22Rv1 (cell line): ENCODE results near the gene GPC6.

Experiments
- H3K27ac ChIP-seq: fragments of 450-650 bp; 2 replicates; pipeline ENCODE4 v1.5.1; 2017
- CTCF ChIP-seq: fragments of 450-650 bp; IDR thresholded peaks from 2 replicates; pipeline ENCODE4 v1.5.1; 2017; ENCODE audit warnings: mild to moderate bottlenecking
- ZFX ChIP-seq: fragments of 450-650 bp; IDR thresholded peaks from 2 replicates; pipeline ENCODE4 v1.6.1; 2017; ENCODE audit warnings: antibody characterized with exemption, borderline replicate concordance

The GPC6 gene

GRCh38 chr13:94234738-94235137, 1008.1 kb downstream of the GPC6 start:
- H3K27ac ChIP-seq = no peak overlapping the region
- TF ChIP-seq CTCF (no peak), ZFX (no peak)

- H3K27ac ChIP-seq = no peak overlapping the region
- TF ChIP-seq ZFX = no peak
- no peak for TF ChIP-seq CTCF
Measured at GRCh38 chr13:94236132-94236531, 1009.5 kb downstream of the GPC6 start.

GRCh38 chr13:94236872-94237271, 1010.3 kb downstream of the GPC6 start:
- TF ChIP-seq CTCF = no peak
- TF ChIP-seq ZFX = no peak
- H3K27ac ChIP-seq = no peak overlapping the region

GRCh38 chr13:94239135-94239534, 1012.5 kb downstream of the GPC6 start:
- no peak for TF ChIP-seq CTCF
- TF ChIP-seq ZFX = no peak
- no peak overlapping the region for H3K27ac ChIP-seq

GRCh38 chr13:94242554-94242953, 1015.9 kb downstream of the GPC6 start:
- no peak for TF ChIP-seq ZFX
- no peak for TF ChIP-seq CTCF
- no peak overlapping the region for H3K27ac ChIP-seq

GRCh38 chr13:94243551-94243950, 1016.9 kb downstream of the GPC6 start:
- H3K27ac ChIP-seq = no peak overlapping the region
- no peak for TF ChIP-seq CTCF
- TF ChIP-seq ZFX = no peak

- no peak for TF ChIP-seq CTCF
- no peak for TF ChIP-seq ZFX
- no peak overlapping the region for H3K27ac ChIP-seq
Measured at GRCh38 chr13:94246495-94246894, 1019.9 kb downstream of the GPC6 start.
